CD14-positive monocyte (primary cell): ENCODE data around the gene ZFYVE28. TPM values are rescaled to one million over a fixed set of nuclear protein-coding genes. Genes with fewer than 3 reads are reported as not detected.

ENCODE experiments used
- DNase-seq, 3 donors: peaks; one replicate each; pipeline ENCODE4 v3.0.0-alpha.2; 2011 to 2022
- H2AFZ ChIP-seq: 2 replicates; pipeline ENCODE4 v1.6.0; 2012; ENCODE audit warnings: mild to moderate bottlenecking, low read depth, low read length, inconsistent platforms; ENCODE audit not compliant: insufficient read depth, poor library complexity, severe bottlenecking
- H3K27ac ChIP-seq, 2 donors: 1 replicate in 1 of 2; 2 replicates in 1 of 2; pipeline ENCODE4 v1.5.1; 2012 to 2013; ENCODE audit warnings: low read length in 2 of 2, control low read depth in 1 of 2, inconsistent platforms in 1 of 2, low read depth in 1 of 2, mild to moderate bottlenecking in 1 of 2
- H3K27me3 ChIP-seq, 2 donors: one replicate each; pipeline versions ENCODE4 v1.6.0 to v1.6.1; 2011 to 2013; ENCODE audit warnings: low read length in 2 of 2; ENCODE audit not compliant: control insufficient read depth in 2 of 2, insufficient read depth in 2 of 2
- H3K36me3 ChIP-seq, 2 donors: replicated peaks in 1 of 2; 1 replicate in 1 of 2; 2 replicates in 1 of 2; pipeline versions ENCODE4 v1.5.1 to v1.6.1; 2012 to 2013; ENCODE audit warnings: low read length in 2 of 2, control low read depth in 1 of 2, inconsistent platforms in 1 of 2, mild to moderate bottlenecking in 1 of 2; ENCODE audit not compliant: insufficient read depth in 2 of 2, control insufficient read depth in 1 of 2
- H3K4me1 ChIP-seq, 2 donors: 1 replicate in 1 of 2; 2 replicates in 1 of 2; pipeline versions ENCODE4 v1.5.1 to v1.6.1; 2012 to 2013; ENCODE audit warnings: low read length in 2 of 2, control low read depth in 1 of 2, inconsistent platforms in 1 of 2, mild to moderate bottlenecking in 1 of 2, moderate library complexity in 1 of 2; ENCODE audit not compliant: insufficient read depth in 2 of 2, control insufficient read depth in 1 of 2
- H3K4me2 ChIP-seq: replicated peaks from 2 replicates; pipeline ENCODE3; 2012; ENCODE audit warnings: low read length, moderate library complexity, mild to moderate bottlenecking; ENCODE audit not compliant: poor library complexity, severe bottlenecking; ENCODE audit errors: extremely low read depth
- H3K4me3 ChIP-seq, 3 experiments: fragments of 200-600 bp in 1 of 3; sonication (generic) in 1 of 3; replicated peaks in 1 of 3; 1 replicate in 2 of 3; 2 replicates in 1 of 3; pipeline ENCODE4 v1.5.1; 2011 to 2013; ENCODE audit warnings: low read length in 3 of 3, mild to moderate bottlenecking in 3 of 3, control low read depth in 2 of 3, low read depth in 2 of 3, inconsistent platforms in 1 of 3, moderate library complexity in 1 of 3
- H3K79me2 ChIP-seq: 2 replicates; pipeline ENCODE4 v1.6.0; 2012; ENCODE audit warnings: mild to moderate bottlenecking, control low read depth, inconsistent platforms, low read length, moderate library complexity; ENCODE audit not compliant: insufficient read depth
- H3K9ac ChIP-seq: 2 replicates; pipeline ENCODE4 v1.6.0; 2017; ENCODE audit warnings: low read length, mild to moderate bottlenecking; ENCODE audit not compliant: insufficient read depth, poor library complexity, severe bottlenecking
- H3K9me3 ChIP-seq, 2 donors: replicated peaks in 1 of 2; 1 replicate in 1 of 2; 2 replicates in 1 of 2; pipeline versions ENCODE4 v1.5.1 to v1.6.1; 2012 to 2013; ENCODE audit warnings: low read length in 2 of 2, control low read depth in 1 of 2; ENCODE audit not compliant: control insufficient read depth in 1 of 2, insufficient read depth in 1 of 2
- H4K20me1 ChIP-seq: 2 replicates; pipeline ENCODE4 v1.6.0; 2012; ENCODE audit warnings: mild to moderate bottlenecking, low read length, control low read depth, moderate library complexity; ENCODE audit not compliant: insufficient read depth
- H3K27ac Mint-ChIP-seq, 7 donors: one replicate each; pipeline ENCODE4 v1.8.0; 2020; ENCODE audit warnings: mild to moderate bottlenecking in 7 of 7, mixed read lengths in 7 of 7, moderate library complexity in 6 of 7, inconsistent platforms in 2 of 7
- H3K27me3 Mint-ChIP-seq, 3 donors: one replicate each; pipeline ENCODE4 v1.8.0; 2021 to 2022; ENCODE audit warnings: low read depth in 3 of 3, mild to moderate bottlenecking in 3 of 3, mixed read lengths in 3 of 3, moderate library complexity in 3 of 3, inconsistent platforms in 1 of 3
- H3K36me3 Mint-ChIP-seq, 2 donors: one replicate each; pipeline ENCODE4 v1.8.0; 2020; ENCODE audit warnings: mixed read lengths in 2 of 2, inconsistent platforms in 1 of 2, mild to moderate bottlenecking in 1 of 2
- H3K4me1 Mint-ChIP-seq: one replicate; pipeline ENCODE4 v1.8.0; 2020; ENCODE audit warnings: mild to moderate bottlenecking, mixed read lengths
- H3K4me3 Mint-ChIP-seq, 2 donors: one replicate each; pipeline ENCODE4 v1.8.0; 2020; ENCODE audit warnings: mild to moderate bottlenecking in 2 of 2, mixed read lengths in 2 of 2, moderate library complexity in 1 of 2
- H3K9me3 Mint-ChIP-seq, 7 donors: one replicate each; pipeline ENCODE4 v1.8.0; 2020 to 2022; ENCODE audit warnings: mixed read lengths in 7 of 7, mild to moderate bottlenecking in 6 of 7, moderate library complexity in 6 of 7, inconsistent platforms in 2 of 7
- WGBS: methylation state at CpG from one replicate; pipeline ENCODE4 v1.1.5; 2013; ENCODE audit warnings: missing lambda C conversion rate; ENCODE audit not compliant: insufficient coverage; 5-methylcytosine and 5-hydroxymethylcytosine counted together
- intact Hi-C, 2 donors: fragments of 100-400 bp; cut with micrococcal nuclease; formaldehyde crosslinking; loops; one replicate each; pipeline versions ENCODE4 v1.15.0 to v1.15.1; 2023
- polyA plus RNA-seq, 3 donors: library from polyadenylated mRNA; depleted of rRNA in 1 of 3; unstranded in 2 of 3; stranded (reverse) in 1 of 3; fragments of 300-500 nt in 2 of 3; fragments of >200 nt in 1 of 3; fragmentation: Illumina TruSeq in 2 of 3; gene quantifications; 1 replicate in 2 of 3; 2 replicates in 1 of 3; pipeline ENCODE4 v1.2.3, GENCODE V29; 2012 to 2021
- TF ChIP-seq, protein P1 (sequence below): fragments of 200-600 bp; IDR thresholded peaks from one replicate; pipeline ENCODE4 v1.8.0; 2022; ENCODE audit warnings: antibody characterized with exemption, mild to moderate bottlenecking

ZFYVE28 gene
- polyA plus RNA-seq, 3 donors, result 1.0 to 4.4 (median 1.1) TPM

DNA sequence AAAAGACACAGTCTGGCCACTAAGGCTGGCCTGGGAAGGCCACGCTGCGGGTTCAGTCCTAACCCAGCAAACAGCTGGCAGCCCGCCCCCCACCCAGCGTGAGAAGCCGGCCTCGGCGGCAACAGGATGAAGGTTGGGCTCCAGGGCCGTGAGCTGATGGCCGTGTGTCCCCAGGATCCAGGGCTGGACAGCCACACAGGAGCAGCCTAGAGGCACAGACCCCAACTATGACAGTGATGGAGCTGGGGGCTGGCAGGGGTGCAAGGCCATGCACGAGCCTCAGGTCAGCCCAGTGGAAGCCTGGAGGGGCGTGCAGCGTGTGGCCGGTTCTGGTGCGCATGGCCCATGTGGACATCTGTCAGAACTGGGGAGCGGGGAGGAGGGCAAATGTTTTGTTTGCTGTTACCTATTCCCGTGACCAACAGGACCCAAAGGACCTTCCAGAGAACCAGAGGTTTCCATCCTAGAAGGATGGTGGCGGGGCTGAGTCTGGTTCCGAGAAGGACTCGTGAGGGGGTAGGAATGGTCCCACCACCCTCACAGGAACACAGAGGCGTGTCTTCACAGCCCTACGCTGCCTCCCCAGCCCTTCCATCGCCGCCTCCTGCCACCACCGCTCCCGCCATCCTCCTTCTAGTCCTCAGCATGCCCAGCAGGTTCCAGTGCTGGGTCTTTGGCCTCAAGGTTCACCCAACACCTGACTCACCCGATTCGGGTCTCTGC, 46.5 kb downstream of the ZFYVE28 start:
- intact Hi-C loops, result no loop called here
- no peak overlapping the region for H3K27ac ChIP-seq
- H3K36me3 ChIP-seq, result no peaks in the 10 kb centered on the region
- Mint-ChIP-seq H3K36me3 (peaks cover 0 to 5% of the 10 kb centered on the region in 2 donors), H3K27ac (no peak overlapping the region), H3K4me3 (no peak overlapping the region), H3K4me1 (no peaks in the 10 kb centered on the region), H3K27me3 (peaks cover 0 to 3% (median 0%) of the 10 kb centered on the region in 3 donors), H3K9me3 (peaks cover 10 to 23% (median 17%) of the 10 kb centered on the region in 7 donors)
- no peak overlapping the region for H2AFZ ChIP-seq
- H3K4me2 ChIP-seq, result no peak overlapping the region
- H3K9ac ChIP-seq, result no peak overlapping the region
- H3K79me2 ChIP-seq, result no peaks in the 10 kb centered on the region
- no peak for DNase-seq
- TF ChIP-seq, protein P1, sequence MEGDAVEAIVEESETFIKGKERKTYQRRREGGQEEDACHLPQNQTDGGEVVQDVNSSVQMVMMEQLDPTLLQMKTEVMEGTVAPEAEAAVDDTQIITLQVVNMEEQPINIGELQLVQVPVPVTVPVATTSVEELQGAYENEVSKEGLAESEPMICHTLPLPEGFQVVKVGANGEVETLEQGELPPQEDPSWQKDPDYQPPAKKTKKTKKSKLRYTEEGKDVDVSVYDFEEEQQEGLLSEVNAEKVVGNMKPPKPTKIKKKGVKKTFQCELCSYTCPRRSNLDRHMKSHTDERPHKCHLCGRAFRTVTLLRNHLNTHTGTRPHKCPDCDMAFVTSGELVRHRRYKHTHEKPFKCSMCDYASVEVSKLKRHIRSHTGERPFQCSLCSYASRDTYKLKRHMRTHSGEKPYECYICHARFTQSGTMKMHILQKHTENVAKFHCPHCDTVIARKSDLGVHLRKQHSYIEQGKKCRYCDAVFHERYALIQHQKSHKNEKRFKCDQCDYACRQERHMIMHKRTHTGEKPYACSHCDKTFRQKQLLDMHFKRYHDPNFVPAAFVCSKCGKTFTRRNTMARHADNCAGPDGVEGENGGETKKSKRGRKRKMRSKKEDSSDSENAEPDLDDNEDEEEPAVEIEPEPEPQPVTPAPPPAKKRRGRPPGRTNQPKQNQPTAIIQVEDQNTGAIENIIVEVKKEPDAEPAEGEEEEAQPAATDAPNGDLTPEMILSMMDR, result no peak
- no peaks in the 10 kb centered on the region for H4K20me1 ChIP-seq
- H3K9me3 ChIP-seq, result peaks cover 7 to 19% of the 10 kb centered on the region in 2 donors
- no peaks in the 10 kb centered on the region for H3K27me3 ChIP-seq
- no peak overlapping the region for H3K4me3 ChIP-seq
- WGBS, result 85% methylated on average over 22 of the region's 27 CpGs
- H3K4me1 ChIP-seq, result no peaks in the 10 kb centered on the region

DNA sequence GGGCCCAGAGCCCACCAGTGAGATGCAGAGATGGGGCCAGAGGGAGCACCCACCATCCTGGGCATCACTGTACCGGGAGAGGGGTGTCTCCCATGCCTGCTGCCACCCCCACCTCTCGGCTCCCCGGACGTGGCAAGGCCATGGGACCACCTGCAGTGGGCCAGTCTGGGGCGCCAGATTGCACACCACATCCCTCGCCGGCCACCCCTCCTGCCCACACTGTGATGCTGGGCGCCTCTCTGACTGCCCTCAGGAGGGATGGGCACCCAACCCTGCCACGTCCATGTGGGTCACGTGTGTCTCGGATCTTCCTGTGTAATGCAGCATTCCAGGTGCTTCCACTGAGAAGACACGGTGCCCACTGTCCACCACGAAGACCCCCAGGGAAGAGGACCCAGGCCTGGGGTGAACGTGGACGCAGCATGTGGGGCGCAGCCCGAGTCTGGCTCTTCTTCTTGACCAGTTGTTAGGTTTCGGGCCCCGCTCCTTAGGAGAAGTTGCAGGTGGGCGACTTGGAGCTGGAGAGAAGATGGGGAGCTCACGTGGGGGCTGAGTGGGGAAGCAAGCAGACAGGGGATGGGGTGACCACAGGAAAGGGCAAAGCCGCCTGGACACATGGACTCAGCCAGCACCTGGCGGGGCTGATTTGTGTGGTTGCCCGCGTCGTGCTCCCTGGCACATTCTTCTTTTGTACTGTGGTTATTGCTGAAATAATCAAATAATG, 47.7 kb downstream of the ZFYVE28 start:
- Histone ChIP-seq H3K79me2 (no peaks in the 10 kb centered on the region), H3K27ac (no peak overlapping the region), H3K36me3 (no peaks in the 10 kb centered on the region), H3K4me3 (no peak overlapping the region), H3K9me3 (peaks cover 7 to 16% of the 10 kb centered on the region in 2 donors), H2AFZ (no peak overlapping the region), H3K9ac (no peak overlapping the region), H3K4me1 (no peaks in the 10 kb centered on the region), H3K27me3 (no peaks in the 10 kb centered on the region), H3K4me2 (no peak overlapping the region), H4K20me1 (no peaks in the 10 kb centered on the region)
- Mint-ChIP-seq H3K9me3 (peaks cover 10 to 23% (median 15%) of the 10 kb centered on the region in 7 donors), H3K27ac (no peak overlapping the region), H3K36me3 (peaks cover 0 to 5% of the 10 kb centered on the region in 2 donors), H3K27me3 (peaks cover 0 to 3% (median 0%) of the 10 kb centered on the region in 3 donors), H3K4me3 (no peak overlapping the region), H3K4me1 (no peaks in the 10 kb centered on the region)
- intact Hi-C loops, result no loop called here
- DNase-seq, result no peak
- WGBS, result 85% methylated on average over 20 of the region's 26 CpGs
- TF ChIP-seq, protein P1, result no peak
